Trophoblast cell (in vitro differentiated cells and primary cell): Measurements from ENCODE around the gene MMD2.

Experiments
- DNase-seq, 2 donors: peaks; one replicate each; pipeline ENCODE4 v3.0.0-alpha.2; 2016
- H2AFZ ChIP-seq: 2 replicates; pipeline ENCODE4 v1.6.1; 2013; ENCODE audit warnings: low read length, moderate library complexity, mild to moderate bottlenecking; ENCODE audit not compliant: insufficient read depth, poor library complexity
- H2AK5ac ChIP-seq: 2 replicates; pipeline ENCODE4 v1.6.1; 2013; ENCODE audit warnings: mild to moderate bottlenecking, low read length
- H2BK120ac ChIP-seq: 2 replicates; pipeline ENCODE4 v1.6.1; 2013; ENCODE audit warnings: low read length, mild to moderate bottlenecking, moderate library complexity; ENCODE audit not compliant: insufficient read depth, poor library complexity
- H2BK12ac ChIP-seq: 2 replicates; pipeline ENCODE4 v1.6.1; 2013; ENCODE audit warnings: mild to moderate bottlenecking, low read length, moderate library complexity
- H2BK5ac ChIP-seq: 2 replicates; pipeline ENCODE4 v1.6.1; 2013; ENCODE audit warnings: low read length, low read depth, moderate library complexity, mild to moderate bottlenecking; ENCODE audit not compliant: poor library complexity
- H3K14ac ChIP-seq: 2 replicates; pipeline ENCODE4 v1.6.1; 2013; ENCODE audit warnings: mild to moderate bottlenecking, low read length
- H3K18ac ChIP-seq: 2 replicates; pipeline ENCODE4 v1.6.1; 2013; ENCODE audit warnings: mild to moderate bottlenecking, low read length
- H3K23ac ChIP-seq: 2 replicates; pipeline ENCODE4 v1.6.1; 2013; ENCODE audit warnings: low read length
- H3K27ac ChIP-seq: 2 replicates; pipeline ENCODE4 v1.5.1; 2013; ENCODE audit warnings: low read depth, mild to moderate bottlenecking, inconsistent platforms, low read length, moderate library complexity
- H3K27me3 ChIP-seq: 2 replicates; pipeline ENCODE4 v1.6.1; 2013; ENCODE audit warnings: inconsistent platforms, mild to moderate bottlenecking, low read length, moderate library complexity; ENCODE audit not compliant: insufficient read depth
- H3K36me3 ChIP-seq, 2 experiments: 1 replicate in 1 of 2; 2 replicates in 1 of 2; pipeline ENCODE4 v1.6.1; 2013; ENCODE audit warnings: low read length in 2 of 2, mild to moderate bottlenecking in 2 of 2, moderate library complexity in 1 of 2; ENCODE audit not compliant: insufficient read depth in 2 of 2, control insufficient read depth in 1 of 2
- H3K4ac ChIP-seq: 2 replicates; pipeline ENCODE4 v1.6.1; 2013; ENCODE audit warnings: low read depth, mild to moderate bottlenecking, low read length, moderate library complexity
- H3K4me1 ChIP-seq, 2 experiments: 1 replicate in 1 of 2; 2 replicates in 1 of 2; pipeline ENCODE4 v1.6.1; 2013; ENCODE audit warnings: low read length in 2 of 2, mild to moderate bottlenecking in 2 of 2, moderate library complexity in 1 of 2; ENCODE audit not compliant: insufficient read depth in 2 of 2, control insufficient read depth in 1 of 2
- H3K4me2 ChIP-seq: 2 replicates; pipeline ENCODE4 v1.6.1; 2013; ENCODE audit warnings: inconsistent platforms, mild to moderate bottlenecking, low read length, moderate library complexity
- H3K4me3 ChIP-seq: 2 replicates; pipeline ENCODE4 v1.5.1; 2013; ENCODE audit warnings: mild to moderate bottlenecking, low read depth, low read length, inconsistent platforms
- H3K79me1 ChIP-seq: one replicate; pipeline ENCODE4 v1.6.1; 2013; ENCODE audit warnings: low read length
- H3K79me2 ChIP-seq: 2 replicates; pipeline ENCODE4 v1.6.1; 2013; ENCODE audit warnings: low read length, mild to moderate bottlenecking; ENCODE audit not compliant: control insufficient read depth, insufficient read depth, poor library complexity
- H3K9ac ChIP-seq: 2 replicates; pipeline ENCODE4 v1.6.1; 2013; ENCODE audit warnings: mild to moderate bottlenecking, low read length
- H3K9me3 ChIP-seq: 2 replicates; pipeline ENCODE4 v1.6.1; 2013; ENCODE audit warnings: low read depth, mild to moderate bottlenecking, control low read depth, inconsistent platforms, low read length; ENCODE audit not compliant: insufficient read depth
- H4K12ac ChIP-seq: 2 replicates; pipeline ENCODE4 v1.6.1; 2013; ENCODE audit warnings: low read depth, mild to moderate bottlenecking, low read length, moderate library complexity
- H4K8ac ChIP-seq: 2 replicates; pipeline ENCODE4 v1.6.1; 2013; ENCODE audit warnings: low read depth, mild to moderate bottlenecking, low read length, moderate library complexity
- H4K91ac ChIP-seq: one replicate; pipeline ENCODE4 v1.6.1; 2013; ENCODE audit warnings: low read depth, mild to moderate bottlenecking, low read length, moderate library complexity
- WGBS: extraction: QIAGEN DNeasy Blood & Tissue Kit; methylation state at CpG from one replicate; pipeline ENCODE4 v1.1.7; 2013; ENCODE audit warnings: missing lambda C conversion rate; ENCODE audit not compliant: insufficient read length, insufficient coverage; ENCODE audit errors: extremely low coverage; 5-methylcytosine and 5-hydroxymethylcytosine counted together

The MMD2 gene

GRCh38 chr7:4876586-4876985 is 82.4 kb downstream of the MMD2 start:
- H3K14ac ChIP-seq, result no peak overlapping the region
- no CpG with 5 or more reads among the region's 18 CpGs for WGBS
- H3K4me3 ChIP-seq, result no peak overlapping the region

DNA sequence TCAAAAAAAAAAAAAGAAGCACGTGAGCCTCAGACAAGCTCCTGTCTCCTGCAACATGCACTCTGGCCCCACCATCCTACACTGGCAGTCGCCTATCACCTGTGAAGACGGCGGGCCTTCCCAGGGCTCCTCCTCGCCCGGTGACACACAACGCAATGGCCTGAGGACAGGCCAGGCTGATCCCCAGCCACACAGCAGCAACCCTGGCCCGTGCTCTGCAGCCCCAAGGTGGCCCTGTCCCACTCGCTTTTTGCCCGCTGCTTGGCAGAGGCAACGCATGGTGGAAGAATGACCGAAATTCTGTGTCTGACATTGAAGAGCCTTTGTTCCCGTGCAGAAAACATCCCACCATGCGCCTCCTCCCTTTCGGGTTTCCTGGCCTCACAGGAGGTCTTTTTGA is 83.6 kb downstream of the MMD2 start:
- Histone ChIP-seq H4K12ac (no peak overlapping the region), H2AFZ (no peak overlapping the region), H4K8ac (no peak overlapping the region), H3K4me2 (no peak overlapping the region), H2AK5ac (no peak overlapping the region), H3K14ac (no peak overlapping the region), H3K36me3 (no peaks in the 10 kb centered on the region), H3K9me3 (peaks cover 4% of the 10 kb centered on the region), H3K79me2 (no peaks in the 10 kb centered on the region), H3K18ac (no peak overlapping the region), H2BK120ac (no peak overlapping the region), H3K23ac (no peak overlapping the region), H2BK5ac (no peak overlapping the region), H3K79me1 (no peaks in the 10 kb centered on the region), H3K4me1 (peaks cover 16 to 20% of the 10 kb centered on the region in 2 experiments), H3K4ac (no peak overlapping the region), H2BK12ac (no peak overlapping the region), H4K91ac (no peak overlapping the region), H3K27ac (no peak overlapping the region), H3K4me3 (no peak overlapping the region), H3K27me3 (no peaks in the 10 kb centered on the region), H3K9ac (no peak overlapping the region)
- no CpG with 5 or more reads among the region's 15 CpGs for WGBS
- DNase-seq, result no peak

More at GRCh38 chr7:4876586-4876985, 82.4 kb downstream of the MMD2 start:
- no peaks in the 10 kb centered on the region for H3K36me3 ChIP-seq
- peaks cover 13 to 15% of the 10 kb centered on the region in 2 experiments for H3K4me1 ChIP-seq
- H3K18ac ChIP-seq, result no peak overlapping the region
- no peaks in the 10 kb centered on the region for H3K79me1 ChIP-seq
- no peaks in the 10 kb centered on the region for H3K27me3 ChIP-seq
- H4K12ac ChIP-seq, result no peak overlapping the region
- H2AFZ ChIP-seq, result no peak overlapping the region
- no peak overlapping the region for H2BK5ac ChIP-seq
- H3K4ac ChIP-seq, result no peak overlapping the region
- H2BK12ac ChIP-seq, result no peak overlapping the region
- H3K4me2 ChIP-seq, result no peak overlapping the region
- no peak overlapping the region for H4K91ac ChIP-seq
- no peaks in the 10 kb centered on the region for H3K79me2 ChIP-seq
- no peak overlapping the region for H4K8ac ChIP-seq
- no peak overlapping the region for H3K23ac ChIP-seq
- H3K9ac ChIP-seq, result no peak overlapping the region
- peaks cover 4% of the 10 kb centered on the region for H3K9me3 ChIP-seq
- no peak overlapping the region for H3K27ac ChIP-seq
- no peak overlapping the region for H2AK5ac ChIP-seq
- no peak overlapping the region for H2BK120ac ChIP-seq
- no peak for DNase-seq

GRCh38 chr7:4873071-4873944 is 85.7 kb downstream of the MMD2 start:
- Histone ChIP-seq H3K27ac (no peak overlapping the region), H2BK120ac (no peak overlapping the region), H4K8ac (no peak overlapping the region), H3K14ac (no peak overlapping the region), H3K4me3 (no peak overlapping the region), H3K27me3 (no peaks in the 10 kb centered on the region), H3K4me2 (peak overlapping the region; percentile 2), H2BK5ac (no peak overlapping the region), H2BK12ac (no peak overlapping the region), H4K91ac (no peak overlapping the region), H3K23ac (no peak overlapping the region), H3K79me2 (no peaks in the 10 kb centered on the region), H3K4ac (no peak overlapping the region), H4K12ac (no peak overlapping the region), H3K18ac (no peak overlapping the region), H3K9me3 (peaks cover 4% of the 10 kb centered on the region), H2AK5ac (no peak overlapping the region), H3K36me3 (no peaks in the 10 kb centered on the region), H3K4me1 (peaks cover 16 to 20% of the 10 kb centered on the region in 2 experiments), H3K79me1 (no peaks in the 10 kb centered on the region), H2AFZ (no peak overlapping the region), H3K9ac (no peak overlapping the region)
- no peak for DNase-seq
- WGBS, result no CpG with 5 or more reads among the region's 31 CpGs

- no peak for DNase-seq
- peak overlapping the region; percentile 33 for H3K4me2 ChIP-seq
- no peaks in the 10 kb centered on the region for H3K36me3 ChIP-seq
- H3K9ac ChIP-seq, result no peak overlapping the region
- H3K4me1 ChIP-seq, result peaks cover 16 to 20% of the 10 kb centered on the region in 2 experiments
- H4K91ac ChIP-seq, result no peak overlapping the region
- H3K4ac ChIP-seq, result no peak overlapping the region
- H4K8ac ChIP-seq, result no peak overlapping the region
- H3K79me1 ChIP-seq, result no peaks in the 10 kb centered on the region
- no peak overlapping the region for H2BK120ac ChIP-seq
- no peak overlapping the region for H2AK5ac ChIP-seq
- no peaks in the 10 kb centered on the region for H3K79me2 ChIP-seq
- no peaks in the 10 kb centered on the region for H3K27me3 ChIP-seq
- H3K14ac ChIP-seq, result no peak overlapping the region
- no peak overlapping the region for H2AFZ ChIP-seq
- H4K12ac ChIP-seq, result no peak overlapping the region
- no peak overlapping the region for H3K4me3 ChIP-seq
- no peak overlapping the region for H3K27ac ChIP-seq
- no peak overlapping the region for H2BK12ac ChIP-seq
- H3K23ac ChIP-seq, result no peak overlapping the region
- peak overlapping the region; percentile 15 for H3K18ac ChIP-seq
- H3K9me3 ChIP-seq, result peaks cover 4% of the 10 kb centered on the region
- no peak overlapping the region for H2BK5ac ChIP-seq
- WGBS, result no CpG with 5 or more reads among the region's 19 CpGs
These were observed 86.9 kb downstream of the MMD2 start for GRCh38 chr7:4871930-4872675.
